AG04450 (cell line): ENCODE measurements around the gene SLC51A. TPM values are rescaled to one million over a fixed set of nuclear protein-coding genes. Genes with fewer than 3 reads are reported as not detected.

Source experiments
- CTCF ChIA-PET: fragments of 300-600, 350-600 bp; formaldehyde crosslinking; extraction: SDS; loops from one replicate; lab custom pipeline; 2022; ENCODE audit warnings: antibody characterized with exemption, inconsistent platforms; lab: Charles Lee
- POLR2A ChIA-PET: fragments of 350-600 bp; formaldehyde crosslinking; extraction: SDS; loops from one replicate; lab custom pipeline; 2021; ENCODE audit warnings: antibody characterized with exemption, inconsistent platforms; lab: Yijun Ruan, JAX
- DNase-seq: peaks from one replicate; pipeline ENCODE4 v3.0.0-alpha.2; 2011; ENCODE audit warnings: low read depth, low spot score
- H3K27ac ChIP-seq: one replicate; pipeline ENCODE4 v1.5.1; 2012; ENCODE audit warnings: low read depth, low read length, control low read depth
- H3K27me3 ChIP-seq: one replicate; pipeline ENCODE4 v1.6.0; 2012; ENCODE audit warnings: low read length; ENCODE audit not compliant: control insufficient read depth, insufficient read depth
- H3K4me3 ChIP-seq: 2 replicates; pipeline ENCODE4 v1.5.1; 2011; ENCODE audit warnings: mild to moderate bottlenecking, low read depth, low read length, control low read depth
- H3K9me3 ChIP-seq: 2 replicates; pipeline ENCODE4 v1.5.1; 2012; ENCODE audit warnings: low read length; ENCODE audit not compliant: control insufficient read depth, insufficient read depth
- CTCF ChIP-seq: IDR thresholded peaks from 2 replicates; pipeline ENCODE4 v1.5.1; 2011; ENCODE audit warnings: low read depth, low read length, control low read depth, inconsistent platforms
- polyA plus RNA-seq: library from polyadenylated mRNA; depleted of rRNA; stranded (reverse); fragments of >200 nt; gene quantifications from 2 replicates; pipeline ENCODE4 v1.2.3, GENCODE V29; 2011

SLC51A gene
- polyA plus RNA-seq, 1 experiment, result not detected

GRCh38 chr3:196195664-196196265 is 20.6 kb upstream of the SLC51A start:
- CTCF ChIA-PET, result interaction anchor here (0.6 to 9.1 kb wide), 9 partner anchors 8 to 173 kb away, joined by 3 to 185 read pairs (median 4); no protein-coding TSS in a partner anchor
- no peak for TF ChIP-seq CTCF
- POLR2A ChIA-PET, result interaction anchor here (0.6 kb wide), 1 partner anchor 73 kb away, joined by 3 read pairs; no protein-coding TSS in a partner anchor
- H3K27me3 ChIP-seq, result no peaks in the 10 kb centered on the region
- no peak overlapping the region for H3K27ac ChIP-seq
- no peaks in the 10 kb centered on the region; the same call in 1 of the 2 replicates for H3K9me3 ChIP-seq
- no peak for DNase-seq
- no peak overlapping the region for H3K4me3 ChIP-seq

- Histone ChIP-seq H3K27ac (no peak overlapping the region), H3K27me3 (peaks cover 2% of the 10 kb centered on the region), H3K4me3 (no peak overlapping the region), H3K9me3 (no peaks in the 10 kb centered on the region; the same call in 1 of the 2 replicates)
- POLR2A ChIA-PET, result no interaction called here
- DNase-seq, result no peak
- TF ChIP-seq CTCF, result no peak
- CTCF ChIA-PET, result interaction anchor here (1.0 to 9.1 kb wide), 6 partner anchors 22 to 172 kb away, joined by 3 to 185 read pairs (median 8); no protein-coding TSS in a partner anchor
Observed at GRCh38 chr3:196197524-196197923, 18.8 kb upstream of the SLC51A start.

- Histone ChIP-seq H3K27me3 (peaks cover 3% of the 10 kb centered on the region), H3K4me3 (no peak overlapping the region), H3K9me3 (no peaks in the 10 kb centered on the region; the same call in 1 of the 2 replicates), H3K27ac (no peak overlapping the region)
- no peak for DNase-seq
- no peak for TF ChIP-seq CTCF
- ChIA-PET POLR2A (no interaction called here), CTCF (interaction anchor here (0.6 to 9.1 kb wide), 5 partner anchors 10 to 176 kb away, joined by 4 to 185 read pairs (median 8); no protein-coding TSS in a partner anchor)
Observed at GRCh38 chr3:196198081-196198675, 18.2 kb upstream of the SLC51A start.

- ChIA-PET CTCF (interaction anchor here (0.5 to 9.1 kb wide), 6 partner anchors 11 to 176 kb away, joined by 3 to 185 read pairs (median 4); no protein-coding TSS in a partner anchor), POLR2A (no interaction called here)
- no peak for DNase-seq
- Histone ChIP-seq H3K4me3 (no peak overlapping the region), H3K27ac (no peak overlapping the region), H3K27me3 (peaks cover 3% of the 10 kb centered on the region), H3K9me3 (no peaks in the 10 kb centered on the region; the same call in 1 of the 2 replicates)
- 0 out of 2 replicates have a peak, but pooled peaks have one; percentile 9 for TF ChIP-seq CTCF
Observed at GRCh38 chr3:196198771-196199753, 17.3 kb upstream of the SLC51A start.
